ENCODE measurements around the gene RNF215.

RNF215 gene

DNA sequence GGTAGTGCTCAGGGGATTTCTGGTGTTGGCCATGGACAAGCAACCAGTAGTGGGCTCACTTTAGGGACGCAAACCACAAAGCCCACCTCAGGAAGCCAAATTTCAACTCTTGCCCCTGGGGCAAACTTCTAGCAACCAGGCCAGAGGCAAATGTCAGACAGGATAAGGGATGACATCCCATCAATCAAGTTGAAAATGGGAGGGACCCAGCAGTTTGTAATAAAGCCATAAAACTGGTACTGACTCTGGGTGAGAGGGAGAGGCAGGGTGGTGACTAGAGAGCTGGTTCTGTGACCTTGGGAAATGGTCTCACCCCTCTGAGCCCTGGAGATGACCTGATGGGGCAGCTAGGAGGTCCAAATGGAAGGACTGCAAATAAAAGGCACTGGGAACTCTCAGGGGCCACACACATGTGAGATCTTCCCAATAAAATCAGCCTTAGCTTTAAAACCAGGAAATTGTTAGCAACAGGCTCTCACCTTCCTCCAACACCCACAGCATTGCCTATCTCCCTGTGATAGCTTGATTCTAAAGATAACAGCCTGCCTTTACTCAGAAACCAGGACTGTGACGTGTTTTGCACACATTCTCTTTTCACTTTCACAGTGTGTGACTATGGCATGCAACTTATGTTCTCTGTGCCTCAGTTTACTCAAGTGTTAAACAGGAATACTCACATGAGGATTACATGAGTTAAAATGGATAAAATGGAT lies 54.1 kb downstream of the RNF215 start:
- no peak for DNase-seq (ENCODE audit: low spot score)

DNA sequence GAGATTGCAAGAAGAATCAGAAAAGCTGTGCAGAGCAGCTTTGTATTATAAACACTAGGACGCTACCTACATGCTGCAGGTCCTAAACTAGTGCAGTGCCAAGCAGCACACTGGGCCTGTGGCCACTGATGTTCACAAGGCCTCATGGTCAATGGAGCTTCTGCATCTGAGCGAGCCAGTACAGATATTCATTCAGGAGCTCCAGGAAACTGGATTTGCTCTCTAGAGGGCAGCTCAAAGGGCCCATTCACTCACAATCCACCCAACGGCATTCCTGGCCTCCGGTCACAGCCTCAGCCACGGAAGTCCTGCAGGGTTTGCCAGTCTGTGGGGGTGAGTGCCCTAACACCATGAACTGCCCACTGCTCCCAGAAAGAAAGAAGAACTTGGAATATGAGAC lies 54.7 kb downstream of the RNF215 start:
- no peak for DNase-seq (ENCODE audit: low spot score)

Measured in CD4-positive, alpha-beta T cell treated with Interleukin-15 for 4 hours (primary cell).